HepG2 (cell line): ENCODE data around the gene ZNF213. TPM values are rescaled to one million over a fixed set of nuclear protein-coding genes. Genes with fewer than 3 reads are reported as not detected.

ENCODE experiments used
- ATF3 ChIP-seq: sonication (generic); formaldehyde crosslinking; IDR thresholded peaks from 2 replicates; pipeline ENCODE4 v1.4.0; 2020; ENCODE audit warnings: missing genetic modification reagents
- CBX5 ChIP-seq: sonication (generic); formaldehyde crosslinking; IDR thresholded peaks from 2 replicates; pipeline ENCODE4 v1.4.0; 2020; ENCODE audit warnings: missing genetic modification reagents, borderline replicate concordance
- DMTF1 ChIP-seq: sonication (generic); formaldehyde crosslinking; IDR thresholded peaks from 2 replicates; pipeline ENCODE4 v1.4.0; 2020; ENCODE audit warnings: mild to moderate bottlenecking, missing genetic modification reagents
- ERF ChIP-seq: IDR thresholded peaks from 2 replicates; pipeline ENCODE4 v1.6.1; 2018; ENCODE audit warnings: missing biosample characterization, missing genetic modification reagents
- FOXA3 ChIP-seq: IDR thresholded peaks from 2 replicates; pipeline ENCODE4 v1.6.1; 2016; ENCODE audit warnings: missing genetic modification reagents, missing compliant biosample characterization
- KDM2A ChIP-seq: sonication (generic); formaldehyde crosslinking; IDR thresholded peaks from 2 replicates; pipeline ENCODE4 v1.4.0; 2020; ENCODE audit warnings: low read depth, missing genetic modification reagents, borderline replicate concordance
- MEF2D ChIP-seq: sonication (generic); formaldehyde crosslinking; IDR thresholded peaks from 2 replicates; pipeline ENCODE4 v1.5.1; 2020; ENCODE audit warnings: mild to moderate bottlenecking, missing genetic modification reagents
- NKX3-1 ChIP-seq: sonication (generic); formaldehyde crosslinking; IDR thresholded peaks from 2 replicates; pipeline ENCODE4 v1.5.0; 2020; ENCODE audit warnings: missing genetic modification reagents
- PHF5A ChIP-seq: IDR thresholded peaks from one replicate; pipeline ENCODE4 v1.6.1; 2018; ENCODE audit warnings: low read depth, missing genetic modification reagents; ENCODE audit not compliant: unreplicated experiment
- ZBTB33 ChIP-seq: sonication (generic); formaldehyde crosslinking; IDR thresholded peaks from 2 replicates; pipeline ENCODE4 v1.4.0; 2020; ENCODE audit warnings: missing genetic modification reagents
- ZNF235 ChIP-seq: sonication (generic); formaldehyde crosslinking; IDR thresholded peaks from 2 replicates; pipeline ENCODE4 v1.8.1; 2023; ENCODE audit warnings: mild to moderate bottlenecking, missing genetic modification reagents, borderline replicate concordance
- ZNF253 ChIP-seq: sonication (generic); formaldehyde crosslinking; IDR thresholded peaks from 2 replicates; pipeline ENCODE4 v1.8.0; 2022; ENCODE audit warnings: mild to moderate bottlenecking, missing genetic modification reagents, borderline replicate concordance
- ZNF34 ChIP-seq: sonication (generic); formaldehyde crosslinking; IDR thresholded peaks from 2 replicates; pipeline ENCODE4 v1.4.0; 2020; ENCODE audit warnings: mild to moderate bottlenecking, missing genetic modification reagents, borderline replicate concordance
- ZNF75D ChIP-seq: sonication (generic); formaldehyde crosslinking; IDR thresholded peaks from 2 replicates; pipeline ENCODE4 v1.8.1; 2023; ENCODE audit warnings: missing genetic modification reagents, mild to moderate bottlenecking, borderline replicate concordance
- ZNF761 ChIP-seq: sonication (generic); formaldehyde crosslinking; conservative IDR thresholded peaks from 2 replicates; pipeline ENCODE4 v1.4.0; 2020; ENCODE audit warnings: mild to moderate bottlenecking, missing genetic modification reagents
- ZNF770 ChIP-seq: sonication (generic); formaldehyde crosslinking; IDR thresholded peaks from 2 replicates; pipeline ENCODE4 v1.5.0; 2020; ENCODE audit warnings: mild to moderate bottlenecking, missing genetic modification reagents
- ZNF775 ChIP-seq: sonication (generic); formaldehyde crosslinking; IDR thresholded peaks from 2 replicates; pipeline ENCODE4 v1.4.0; 2020; ENCODE audit warnings: missing genetic modification reagents, mild to moderate bottlenecking, moderate library complexity, borderline replicate concordance
- ZNF782 ChIP-seq: sonication (generic); formaldehyde crosslinking; IDR thresholded peaks from 2 replicates; pipeline ENCODE4 v1.4.0; 2020; ENCODE audit warnings: missing genetic modification reagents, mild to moderate bottlenecking, borderline replicate concordance
- ZNF891 ChIP-seq: sonication (generic); formaldehyde crosslinking; IDR thresholded peaks from 2 replicates; pipeline ENCODE4 v1.5.0; 2020; ENCODE audit warnings: mild to moderate bottlenecking, missing genetic modification reagents
- polyA plus RNA-seq, 8 experiments: library from polyadenylated mRNA; depleted of rRNA in 3 of 8; stranded (reverse) in 7 of 8; unstranded in 1 of 8; fragments of >200 nt; fragmentation: Illumina TruSeq in 4 of 8; extraction: Trizol in 4 of 8; gene quantifications; 2 replicates each; pipeline versions ENCODE4 v1.2.1 to v1.2.3, GENCODE V29; 2011 to 2016; ENCODE audit warnings: low read depth in 4 of 8, missing spikeins in 1 of 8, mixed read lengths in 1 of 8; ENCODE audit not compliant: insufficient read depth in 1 of 8
- total RNA-seq, 5 experiments: library from RNA; depleted of rRNA; stranded (reverse); fragments of >200 nt; fragmentation: Illumina TruSeq; extraction: Trizol; gene quantifications; 2 replicates each; pipeline ENCODE4 v1.2.3, GENCODE V29; 2016; ENCODE audit warnings: low read depth in 1 of 5

Gene ZNF213
- total and polyA plus RNA-seq, 2 of the 13 experiments (the other 11 are each of a cell fraction or from before 2014, with no cell fraction given), result 0.59 to 0.97 TPM

GRCh38 chr16:3150346-3151218, 15.8 kb downstream of the ZNF213 start (continued):
- TF ChIP-seq ZNF75D (CRISPR knock-in tag) (no peak), ERF (peak; percentile 95), ZNF34 (CRISPR knock-in tag) (0 out of 2 replicates have a peak, but pooled peaks have one; percentile 39), FOXA3 (peak; percentile 61), ZBTB33 (CRISPR knock-in tag) (peak; percentile 26; the same call in 1 of the 2 replicates), ZNF253 (0 out of 2 replicates have a peak, but pooled peaks have one; percentile 46), CBX5 (CRISPR knock-in tag) (peak; percentile 60; the same call in 1 of the 2 replicates), PHF5A (peak; percentile 22), MEF2D (CRISPR knock-in tag) (no peak), ATF3 (CRISPR knock-in tag) (no peak), ZNF235 (CRISPR knock-in tag) (0 out of 2 replicates have a peak, but pooled peaks have one; percentile 7), KDM2A (CRISPR knock-in tag) (peak; percentile 89), DMTF1 (CRISPR knock-in tag) (no peak), ZNF891 (no peak; the same call in 1 of the 2 replicates), ZNF761 (0 out of 2 replicates have a peak, but pooled peaks have one; percentile 36), ZNF782 (CRISPR knock-in tag) (peak; percentile 34; the same call in 1 of the 2 replicates), NKX3-1 (CRISPR knock-in tag) (peak; percentile 83; the same call in 1 of the 2 replicates), ZNF770 (CRISPR knock-in tag) (peak; percentile 93), ZNF775 (CRISPR knock-in tag) (no peak)
